Loucy (cell line): ENCODE measurements around the gene HSD3B2.

Experiments
- H2AFZ ChIP-seq: fragments of 200-600 bp; sonication (generic); 2 replicates; pipeline ENCODE4 v1.6.0; 2016; ENCODE audit warnings: antibody characterized with exemption, mild to moderate bottlenecking, low read length, moderate library complexity
- H3F3A ChIP-seq: fragments of 200-600 bp; 2 replicates; pipeline ENCODE4 v1.6.0; 2016; ENCODE audit warnings: antibody characterized with exemption, low read depth, mild to moderate bottlenecking
- H3K27me3 ChIP-seq: fragments of 200-600 bp; sonication (generic); 2 replicates; pipeline ENCODE4 v1.6.1; 2014; ENCODE audit warnings: low read length, mild to moderate bottlenecking; ENCODE audit not compliant: insufficient read depth, poor library complexity, severe bottlenecking
- H3K36me3 ChIP-seq: fragments of 200-600 bp; sonication (generic); 2 replicates; pipeline ENCODE4 v1.6.1; 2016; ENCODE audit warnings: low read length; ENCODE audit not compliant: insufficient read depth
- H3K4me1 ChIP-seq: fragments of 200-600 bp; sonication (generic); 2 replicates; pipeline ENCODE4 v1.5.1; 2014; ENCODE audit warnings: low read length, mild to moderate bottlenecking; ENCODE audit not compliant: insufficient read depth, poor library complexity, severe bottlenecking
- H3K4me2 ChIP-seq: fragments of 200-600 bp; sonication (generic); 2 replicates; pipeline ENCODE4 v1.6.0; 2014; ENCODE audit warnings: antibody characterized with exemption, low read length, low read depth, mild to moderate bottlenecking; ENCODE audit not compliant: poor library complexity, severe bottlenecking
- H3K4me3 ChIP-seq: fragments of 200-600 bp; sonication (generic); 2 replicates; pipeline ENCODE4 v1.5.1; 2014; ENCODE audit warnings: low read length, mild to moderate bottlenecking, mixed read lengths; ENCODE audit not compliant: poor library complexity, severe bottlenecking
- H3K79me2 ChIP-seq: fragments of 200-600 bp; sonication (generic); 2 replicates; pipeline ENCODE4 v1.6.1; 2014; ENCODE audit warnings: low read length; ENCODE audit not compliant: insufficient read depth
- H3K9ac ChIP-seq: fragments of 200-600 bp; sonication (generic); 2 replicates; pipeline ENCODE4 v1.6.0; 2014; ENCODE audit warnings: mild to moderate bottlenecking, low read depth, low read length, moderate library complexity; ENCODE audit not compliant: poor library complexity, severe bottlenecking
- H3K9me2 ChIP-seq: fragments of 200-600 bp; sonication (generic); replicated peaks from 2 replicates; pipeline ENCODE4 v1.6.1; 2016; ENCODE audit warnings: low read depth, low read length, mixed read lengths
- H3K9me3 ChIP-seq: fragments of 200-600 bp; sonication (generic); 2 replicates; pipeline ENCODE4 v1.6.1; 2014; ENCODE audit warnings: mild to moderate bottlenecking, antibody characterized with exemption, low read length, low read depth; ENCODE audit not compliant: insufficient read depth
- H4K20me1 ChIP-seq: fragments of 200-600 bp; sonication (generic); 2 replicates; pipeline ENCODE4 v1.6.0; 2014; ENCODE audit warnings: antibody characterized with exemption, low read length, mild to moderate bottlenecking; ENCODE audit not compliant: insufficient read depth, poor library complexity, severe bottlenecking
- CTCF ChIP-seq: fragments of 200-600 bp; sonication (generic); conservative IDR thresholded peaks from 2 replicates; pipeline ENCODE4 v1.5.1; 2014; ENCODE audit warnings: mild to moderate bottlenecking, antibody characterized with exemption, low read length
- EZH2phosphoT487 ChIP-seq: fragments of 200-600 bp; IDR thresholded peaks from 2 replicates; pipeline ENCODE4 v1.6.1; 2018; ENCODE audit warnings: antibody characterized with exemption, mild to moderate bottlenecking, moderate library complexity, borderline replicate concordance

Gene HSD3B2

DNA sequence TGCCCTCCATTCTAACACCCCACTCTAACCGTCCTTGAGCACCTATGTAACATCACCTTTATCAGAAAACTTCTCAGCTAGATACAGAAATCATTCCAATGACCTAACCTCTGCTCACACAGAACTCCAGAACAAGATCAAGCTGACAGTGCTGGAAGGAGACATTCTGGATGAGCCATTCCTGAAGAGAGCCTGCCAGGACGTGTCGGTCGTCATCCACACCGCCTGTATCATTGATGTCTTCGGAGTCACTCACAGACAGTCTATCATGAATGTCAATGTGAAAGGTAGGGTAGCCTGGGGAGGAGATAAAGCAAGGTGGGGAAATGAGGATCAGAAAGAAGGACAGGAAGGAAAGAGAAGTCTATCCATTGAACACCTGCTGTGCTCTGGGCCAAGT, 27.8 kb downstream of the HSD3B2 start:
- H3K9me3 ChIP-seq: no peaks in the 10 kb centered on the region
- H2AFZ ChIP-seq: no peak overlapping the region
- H3K4me1 ChIP-seq: no peaks in the 10 kb centered on the region
- H3K9me2 ChIP-seq: no peaks in the 10 kb centered on the region
- H3K79me2 ChIP-seq: no peaks in the 10 kb centered on the region
- TF ChIP-seq CTCF (no peak), EZH2phosphoT487 (no peak)
- no peaks in the 10 kb centered on the region for H3F3A ChIP-seq
- no peak overlapping the region for H3K4me3 ChIP-seq
- H3K9ac ChIP-seq: no peak overlapping the region
- no peaks in the 10 kb centered on the region for H3K27me3 ChIP-seq
- H3K4me2 ChIP-seq: no peak overlapping the region
- no peaks in the 10 kb centered on the region for H3K36me3 ChIP-seq
- H4K20me1 ChIP-seq: no peaks in the 10 kb centered on the region

DNA sequence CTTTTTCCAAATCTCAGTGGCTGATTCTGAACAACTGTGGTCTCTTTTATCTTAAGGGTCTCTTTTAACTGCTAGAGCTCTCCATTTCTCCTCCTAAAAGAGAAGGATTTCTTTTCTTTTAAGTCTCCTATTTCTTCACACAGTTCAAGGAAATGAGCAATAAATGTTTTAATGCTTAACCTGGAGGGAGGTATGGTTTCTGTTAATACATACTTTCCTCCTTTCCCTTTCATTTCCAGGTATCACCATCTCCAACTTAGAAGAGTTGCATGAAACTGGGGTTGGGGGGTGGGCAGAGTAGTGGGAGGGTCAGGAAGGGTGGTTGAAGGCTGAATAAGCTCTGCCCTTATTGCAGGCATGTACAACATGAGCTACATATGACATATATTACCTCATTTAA, 31.4 kb downstream of the HSD3B2 start:
- no peaks in the 10 kb centered on the region for H3K27me3 ChIP-seq
- no peaks in the 10 kb centered on the region for H3K9me3 ChIP-seq
- no peaks in the 10 kb centered on the region for H3K36me3 ChIP-seq
- H3F3A ChIP-seq: no peaks in the 10 kb centered on the region
- no peak overlapping the region for H3K9ac ChIP-seq
- H3K4me3 ChIP-seq: no peak overlapping the region
- TF ChIP-seq CTCF (no peak), EZH2phosphoT487 (no peak)
- no peaks in the 10 kb centered on the region for H3K79me2 ChIP-seq
- no peaks in the 10 kb centered on the region for H3K4me1 ChIP-seq
- no peak overlapping the region for H2AFZ ChIP-seq
- H4K20me1 ChIP-seq: no peaks in the 10 kb centered on the region
- H3K9me2 ChIP-seq: no peaks in the 10 kb centered on the region
- no peak overlapping the region for H3K4me2 ChIP-seq

DNA sequence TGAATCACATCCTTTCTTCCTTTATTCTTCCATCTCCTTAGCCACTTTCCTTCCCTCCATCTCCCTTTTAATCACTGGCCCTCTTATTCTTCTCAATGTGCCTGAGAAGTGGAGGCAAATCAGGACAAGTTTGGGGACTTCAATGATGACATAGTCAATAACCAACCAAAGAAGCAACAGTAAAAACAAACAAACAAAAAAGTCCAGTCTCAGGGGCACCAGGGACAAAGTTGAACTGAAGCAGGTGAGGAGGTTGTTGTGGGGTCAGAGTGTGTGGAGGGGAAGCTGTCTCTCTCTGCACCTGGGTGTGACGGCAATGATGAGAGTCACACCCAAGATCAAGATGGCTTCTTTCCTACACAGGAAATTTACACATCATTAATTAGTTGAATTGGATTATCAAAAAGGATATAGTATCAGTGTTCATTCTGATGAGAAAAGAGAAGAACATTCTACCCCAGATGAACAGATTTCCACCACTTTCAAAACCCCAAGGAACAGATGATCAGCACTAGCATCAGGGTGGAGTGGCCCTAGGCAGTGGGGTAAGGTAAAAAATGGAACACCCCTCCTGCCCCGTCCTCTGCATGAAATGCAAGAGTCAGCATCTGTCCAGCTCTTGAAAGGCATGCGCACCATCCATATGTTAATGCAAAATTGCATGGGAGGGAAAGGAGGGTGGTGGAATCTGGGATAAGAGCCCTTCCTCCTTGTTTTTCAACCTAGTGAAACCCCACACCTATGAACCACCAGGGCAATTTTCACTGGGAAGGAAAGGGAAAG, 32.6 kb downstream of the HSD3B2 start:
- Histone ChIP-seq H3K9me3 (no peaks in the 10 kb centered on the region), H3K4me3 (no peak overlapping the region), H4K20me1 (no peaks in the 10 kb centered on the region), H3K9me2 (no peaks in the 10 kb centered on the region), H2AFZ (no peak overlapping the region), H3K9ac (no peak overlapping the region), H3F3A (no peaks in the 10 kb centered on the region), H3K27me3 (no peaks in the 10 kb centered on the region), H3K4me2 (no peak overlapping the region), H3K4me1 (no peaks in the 10 kb centered on the region), H3K36me3 (no peaks in the 10 kb centered on the region), H3K79me2 (no peaks in the 10 kb centered on the region)
- TF ChIP-seq EZH2phosphoT487: no peak
- no peak for TF ChIP-seq CTCF
